IMR-90 (cell line): ENCODE measurements around the gene SERPINA12. TPM values are rescaled to one million over a fixed set of nuclear protein-coding genes. Genes with fewer than 3 reads are reported as not detected.

ENCODE experiments used
- ATAC-seq: fragments of 200-7000 bp; cut with Tn5 transposase; 2 replicates; pipeline ENCODE4 v1.9.1; 2020; ENCODE audit warnings: low read depth, mild to moderate bottlenecking, moderate library complexity
- BruUV-seq: library from RNA; stranded (reverse); fragments of 400-500 nt; replicated peaks from 2 replicates; lab custom pipeline; 2021; lab: Mats Ljungman, UMichigan
- CTCF ChIA-PET: fragments of 300-600 bp; formaldehyde crosslinking; extraction: SDS; loops from one replicate; lab custom pipeline; 2021; ENCODE audit warnings: antibody characterized with exemption; lab: Yijun Ruan, JAX
- POLR2A ChIA-PET: fragments of 300-600 bp; sonication (Branson Sonifier 250); formaldehyde crosslinking; loops from one replicate; lab custom pipeline; 2022; ENCODE audit warnings: antibody characterized with exemption; ENCODE audit not compliant: unreplicated experiment; lab: Charles Lee
- DNase-seq: peaks from one replicate; pipeline ENCODE4 v3.0.0; 2013
- H2AFZ ChIP-seq: replicated peaks from 2 replicates; pipeline ENCODE3; 2013; ENCODE audit warnings: low read length, mild to moderate bottlenecking; ENCODE audit not compliant: poor library complexity
- H2AK5ac ChIP-seq: 2 replicates; pipeline ENCODE4 v1.6.1; 2013; ENCODE audit warnings: low read depth, low read length, inconsistent platforms
- H2AK9ac ChIP-seq: replicated peaks from 2 replicates; pipeline ENCODE3; 2013; ENCODE audit warnings: mild to moderate bottlenecking, low read depth, low read length, moderate library complexity; ENCODE audit not compliant: poor library complexity
- H2BK120ac ChIP-seq: 2 replicates; pipeline ENCODE4 v1.6.1; 2013; ENCODE audit warnings: low read depth, low read length, inconsistent platforms
- H2BK15ac ChIP-seq: 3 replicates; pipeline ENCODE4 v1.6.1; 2013; ENCODE audit warnings: low read depth, low read length, inconsistent platforms
- H2BK20ac ChIP-seq: 2 replicates; pipeline ENCODE4 v1.6.1; 2013; ENCODE audit warnings: low read depth, mild to moderate bottlenecking, inconsistent platforms, low read length, moderate library complexity
- H2BK5ac ChIP-seq: 2 replicates; pipeline ENCODE4 v1.6.1; 2013; ENCODE audit warnings: mild to moderate bottlenecking, low read depth, low read length, inconsistent platforms; ENCODE audit not compliant: poor library complexity, severe bottlenecking
- H3K14ac ChIP-seq: replicated peaks from 2 replicates; pipeline ENCODE4 v1.6.1; 2013; ENCODE audit warnings: low read depth, low read length, inconsistent platforms
- H3K18ac ChIP-seq: 2 replicates; pipeline ENCODE4 v1.6.1; 2013; ENCODE audit warnings: low read depth, low read length, control low read depth
- H3K23ac ChIP-seq: 2 replicates; pipeline ENCODE4 v1.6.1; 2013; ENCODE audit warnings: low read depth, low read length, inconsistent platforms
- H3K27ac ChIP-seq: 2 replicates; pipeline ENCODE4 v1.5.1; 2013; ENCODE audit warnings: mild to moderate bottlenecking, control low read depth, low read length; ENCODE audit not compliant: insufficient read depth
- H3K27me3 ChIP-seq: 2 replicates; pipeline ENCODE4 v1.6.1; 2013; ENCODE audit warnings: low read length; ENCODE audit not compliant: control insufficient read depth, insufficient read depth
- H3K36me3 ChIP-seq: 2 replicates; pipeline ENCODE4 v1.6.1; 2013; ENCODE audit warnings: low read length, mixed read lengths; ENCODE audit not compliant: control insufficient read depth, insufficient read depth
- H3K4ac ChIP-seq: 2 replicates; pipeline ENCODE4 v1.6.1; 2013; ENCODE audit warnings: low read depth, low read length, inconsistent platforms
- H3K4me1 ChIP-seq: 2 replicates; pipeline ENCODE4 v1.6.1; 2013; ENCODE audit warnings: low read length, mixed read lengths; ENCODE audit not compliant: control insufficient read depth, insufficient read depth
- H3K4me2 ChIP-seq: 2 replicates; pipeline ENCODE4 v1.6.1; 2013; ENCODE audit warnings: low read depth, mild to moderate bottlenecking, control low read depth, low read length, moderate library complexity
- H3K4me3 ChIP-seq: 2 replicates; pipeline ENCODE4 v1.5.1; 2013; ENCODE audit warnings: low read depth, mild to moderate bottlenecking, control low read depth, low read length, moderate library complexity; ENCODE audit not compliant: insufficient read depth
- H3K56ac ChIP-seq: 2 replicates; pipeline ENCODE4 v1.6.1; 2013; ENCODE audit warnings: low read length, inconsistent platforms; ENCODE audit not compliant: insufficient read depth; ENCODE audit errors: extremely low read depth
- H3K79me1 ChIP-seq, 2 experiments: 2 replicates each; pipeline ENCODE4 v1.6.1; 2013; ENCODE audit warnings: low read length in 2 of 2, inconsistent platforms in 1 of 2, low read depth in 1 of 2
- H3K9ac ChIP-seq: 2 replicates; pipeline ENCODE4 v1.6.1; 2013; ENCODE audit warnings: low read depth, low read length, control low read depth
- H3K9me1 ChIP-seq: 2 replicates; pipeline ENCODE4 v1.6.1; 2013; ENCODE audit warnings: low read length, inconsistent platforms; ENCODE audit not compliant: insufficient read depth
- H3K9me3 ChIP-seq: 2 replicates; pipeline ENCODE4 v1.6.1; 2013; ENCODE audit warnings: low read length; ENCODE audit not compliant: control insufficient read depth, insufficient read depth
- H4K20me1 ChIP-seq: 2 replicates; pipeline ENCODE4 v1.6.1; 2013; ENCODE audit warnings: low read length, inconsistent platforms; ENCODE audit not compliant: insufficient read depth
- H4K5ac ChIP-seq: 2 replicates; pipeline ENCODE4 v1.6.1; 2013; ENCODE audit warnings: mild to moderate bottlenecking, low read depth, low read length, control low read depth
- H4K8ac ChIP-seq, 2 experiments: 2 replicates each; pipeline ENCODE4 v1.6.1; 2013; ENCODE audit warnings: low read depth in 2 of 2, low read length in 2 of 2, control low read depth in 1 of 2, inconsistent platforms in 1 of 2
- H4K91ac ChIP-seq: 2 replicates; pipeline ENCODE4 v1.6.1; 2013; ENCODE audit warnings: low read depth, low read length, inconsistent platforms; ENCODE audit not compliant: insufficient read depth
- CHD1 ChIP-seq: IDR thresholded peaks from 2 replicates; pipeline ENCODE4 v1.6.1; 2012; ENCODE audit warnings: low read depth, low read length, improper control_type of control experiment
- CTCF ChIP-seq: conservative IDR thresholded peaks from 2 replicates; pipeline ENCODE4 v1.5.1; 2012; ENCODE audit warnings: mild to moderate bottlenecking, low read depth, low read length, improper control_type of control experiment
- NFE2L2 ChIP-seq: fragments of 150-350 bp; IDR thresholded peaks from 2 replicates; pipeline ENCODE4 v1.6.1; 2016; ENCODE audit warnings: low read depth, mild to moderate bottlenecking, low read length
- RAD21 ChIP-seq: IDR thresholded peaks from 2 replicates; pipeline ENCODE4 v1.6.1; 2012; ENCODE audit warnings: low read length, improper control_type of control experiment
- RCOR1 ChIP-seq: IDR thresholded peaks from 2 replicates; pipeline ENCODE4 v1.6.1; 2012; ENCODE audit warnings: mild to moderate bottlenecking, low read length, improper control_type of control experiment; ENCODE audit not compliant: insufficient replicate concordance
- RFX5 ChIP-seq: IDR thresholded peaks from 2 replicates; pipeline ENCODE4 v1.8.0; 2012; ENCODE audit warnings: low read depth, mild to moderate bottlenecking, low read length, moderate library complexity
- SMC3 ChIP-seq: fragments of 150-350 bp; IDR thresholded peaks from 2 replicates; pipeline ENCODE4 v1.6.1; 2016; ENCODE audit warnings: low read depth, mild to moderate bottlenecking, antibody characterized with exemption, low read length, moderate library complexity
- WGBS, 2 experiments: methylation state at CpG; one replicate each; pipeline versions ENCODE4 v1.1.5 to v1.1.7; 2013; ENCODE audit warnings: missing lambda C conversion rate in 2 of 2; ENCODE audit not compliant: insufficient read length in 1 of 2; ENCODE audit errors: extremely low coverage in 2 of 2; 5-methylcytosine and 5-hydroxymethylcytosine counted together
- dilution Hi-C: fragments of 300-500 bp; cut with HindIII; formaldehyde crosslinking; loops from one replicate; pipeline ENCODE4 v1.14.3; 2018; ENCODE audit warnings: low sequenced_read_pairs; ENCODE audit not compliant: unreplicated experiment
- in situ Hi-C: fragments of 300-500 bp; cut with MboI; formaldehyde crosslinking; loops from 3 replicates; pipeline ENCODE4 v1.14.3; 2019; ENCODE audit warnings: low sequenced_read_pairs, inconsistent platforms, mixed read lengths
- intact Hi-C: fragments of 100-400 bp; cut with micrococcal nuclease; formaldehyde crosslinking; loops from 2 replicates; pipeline ENCODE4 v1.10.0; 2022
- polyA plus RNA-seq, 3 experiments: library from polyadenylated mRNA; depleted of rRNA; stranded (reverse); fragments of >200 nt; gene quantifications; 2 replicates each; pipeline ENCODE4 v1.2.3, GENCODE V29; 2012; ENCODE audit warnings: low replicate concordance in 1 of 3
- total RNA-seq: library from RNA; depleted of rRNA; stranded (reverse); fragments of >200 nt; gene quantifications from 2 replicates; pipeline ENCODE4 v1.2.3, GENCODE V29; 2012
- TF ChIP-seq, protein P1 (sequence below): fragments of 150-350 bp; IDR thresholded peaks from 2 replicates; pipeline ENCODE4 v1.6.1; 2016; ENCODE audit warnings: low read depth, mild to moderate bottlenecking, low read length, moderate library complexity, borderline replicate concordance
- TF ChIP-seq, protein P2 (sequence below): fragments of 150-350 bp; IDR thresholded peaks from 2 replicates; pipeline ENCODE4 v1.6.1; 2017; ENCODE audit warnings: mild to moderate bottlenecking, antibody characterized with exemption, low read length, low read depth

The SERPINA12 gene
- total and polyA plus RNA-seq, 2 of the 4 experiments (the other 2 are of a cell fraction) = not detected

GRCh38 chr14:94548999-94549985 lies 40.0 kb upstream of the SERPINA12 start:
- Histone ChIP-seq H2BK15ac (no peak overlapping the region), H3K9ac (no peak overlapping the region), H4K8ac (no peak overlapping the region), H3K4ac (no peak overlapping the region), H4K20me1 (no peaks in the 10 kb centered on the region), H3K79me1 (no peaks in the 10 kb centered on the region), H3K4me2 (no peak overlapping the region), H2BK5ac (no peak overlapping the region), H3K27ac (no peak overlapping the region), H3K23ac (no peak overlapping the region), H3K18ac (no peak overlapping the region), H3K4me1 (no peaks in the 10 kb centered on the region), H2AK9ac (no peak overlapping the region), H2AFZ (no peak overlapping the region), H2BK120ac (no peak overlapping the region), H4K5ac (no peak overlapping the region), H2AK5ac (no peak overlapping the region), H3K9me1 (no peaks in the 10 kb centered on the region), H3K14ac (no peak overlapping the region), H3K9me3 (0 out of 2 replicates have a peak, but pooled peaks cover 4% of the 10 kb centered on the region), H3K56ac (no peak overlapping the region), H2BK20ac (no peak overlapping the region), H4K91ac (no peak overlapping the region), H3K36me3 (no peaks in the 10 kb centered on the region), H3K4me3 (no peak overlapping the region), H3K27me3 (no peaks in the 10 kb centered on the region)
- intact Hi-C loops (loop anchor here (1.0 kb wide), 1 partner anchor 132 kb away; no protein-coding TSS in a partner anchor), dilution Hi-C loops (no loop called here), in situ Hi-C loops (no loop called here)
- POLR2A ChIA-PET = no interaction called here
- BruUV-seq = no TSS peak
- ATAC-seq = peak; percentile 96
- no peak for TF ChIP-seq NFE2L2
- peak; percentile 54 for TF ChIP-seq RAD21
- TF ChIP-seq, protein P1, sequence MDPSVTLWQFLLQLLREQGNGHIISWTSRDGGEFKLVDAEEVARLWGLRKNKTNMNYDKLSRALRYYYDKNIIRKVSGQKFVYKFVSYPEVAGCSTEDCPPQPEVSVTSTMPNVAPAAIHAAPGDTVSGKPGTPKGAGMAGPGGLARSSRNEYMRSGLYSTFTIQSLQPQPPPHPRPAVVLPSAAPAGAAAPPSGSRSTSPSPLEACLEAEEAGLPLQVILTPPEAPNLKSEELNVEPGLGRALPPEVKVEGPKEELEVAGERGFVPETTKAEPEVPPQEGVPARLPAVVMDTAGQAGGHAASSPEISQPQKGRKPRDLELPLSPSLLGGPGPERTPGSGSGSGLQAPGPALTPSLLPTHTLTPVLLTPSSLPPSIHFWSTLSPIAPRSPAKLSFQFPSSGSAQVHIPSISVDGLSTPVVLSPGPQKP = no peak
- TF ChIP-seq CHD1 = no peak
- peak; percentile 71 for TF ChIP-seq SMC3
- TF ChIP-seq, protein P2, sequence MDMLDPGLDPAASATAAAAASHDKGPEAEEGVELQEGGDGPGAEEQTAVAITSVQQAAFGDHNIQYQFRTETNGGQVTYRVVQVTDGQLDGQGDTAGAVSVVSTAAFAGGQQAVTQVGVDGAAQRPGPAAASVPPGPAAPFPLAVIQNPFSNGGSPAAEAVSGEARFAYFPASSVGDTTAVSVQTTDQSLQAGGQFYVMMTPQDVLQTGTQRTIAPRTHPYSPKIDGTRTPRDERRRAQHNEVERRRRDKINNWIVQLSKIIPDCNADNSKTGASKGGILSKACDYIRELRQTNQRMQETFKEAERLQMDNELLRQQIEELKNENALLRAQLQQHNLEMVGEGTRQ = no peak
- TF ChIP-seq RCOR1 = no peak
- no peak for TF ChIP-seq RFX5
- TF ChIP-seq CTCF = peak; percentile 69
- WGBS, 2 experiments = no CpG with 5 or more reads among the region's 24 CpGs
- peak; percentile 36 for DNase-seq
- CTCF ChIA-PET = interaction anchor here (0.6 to 1.2 kb wide), 7 partner anchors 9 to 904 kb away, joined by 3 to 5 read pairs (median 3); partner anchors contain the start of gene SERPINA4
